GM12864 (cell line): ENCODE measurements around the gene UFC1.

Source experiments
- DNase-seq: peaks from one replicate; pipeline ENCODE4 v3.0.0-alpha.2; 2011; ENCODE audit warnings: low read depth
- H3K4me3 ChIP-seq: 2 replicates; pipeline ENCODE4 v1.5.1; 2011; ENCODE audit warnings: mild to moderate bottlenecking, low read depth, low read length, control low read depth
- CTCF ChIP-seq: IDR thresholded peaks from 2 replicates; pipeline ENCODE4 v1.5.1; 2011; ENCODE audit warnings: low read depth, mild to moderate bottlenecking, moderate library complexity, low read length, control low read depth, inconsistent platforms; ENCODE audit errors: missing control alignments

Gene UFC1

GRCh38 chr1:161164901-161165610 lies 11.3 kb downstream of the UFC1 start:
- no peak overlapping the region; the same call in 1 of the 2 replicates for H3K4me3 ChIP-seq
- no peak for TF ChIP-seq CTCF
- no peak for DNase-seq

- peak within 1 kb of the TSS; percentile 68 for H3K4me3 ChIP-seq
Measured at GRCh38 chr1:161165742-161166668, 12.2 kb downstream of the UFC1 start, which contains the start of gene PPOX. TSS of gene PPOX (plus strand) at chr1:161166426. CDS start at chr1:161166848, 422 bp downstream.

GRCh38 chr1:161166669-161167548 lies 13.1 kb downstream of the UFC1 start:
- DNase-seq, result no peak
- TF ChIP-seq CTCF, result no peak
- peak overlapping the region; percentile 68 for H3K4me3 ChIP-seq

More at GRCh38 chr1:161165742-161166668, 12.2 kb downstream of the UFC1 start, which contains the start of gene PPOX:
- DNase-seq, result peak; percentile 97
- peak; percentile 66 for TF ChIP-seq CTCF

- no peak overlapping the region for H3K4me3 ChIP-seq
- TF ChIP-seq CTCF, result no peak
- DNase-seq, result no peak
Measured at GRCh38 chr1:161168906-161169305, 15.1 kb downstream of the UFC1 start.

DNA sequence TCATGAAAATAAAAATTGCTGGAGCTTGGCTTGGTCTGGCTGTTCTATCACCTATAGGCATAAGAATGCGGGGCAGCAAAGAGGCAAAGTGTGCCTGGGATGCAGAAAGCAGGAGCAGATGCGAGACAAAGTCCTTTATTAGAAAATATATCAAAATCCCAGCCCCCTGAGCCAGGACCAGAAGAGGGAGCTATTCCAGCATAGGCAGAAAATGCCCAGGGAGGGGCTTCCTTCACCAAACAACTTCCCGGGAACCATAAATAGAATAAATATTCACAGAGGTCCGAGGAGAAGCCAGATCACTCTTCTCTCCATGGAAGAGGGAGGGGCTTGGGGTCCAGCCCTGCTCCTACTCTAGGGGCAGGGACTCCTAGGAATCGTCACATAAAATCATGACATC lies 17.4 kb downstream of the UFC1 start:
- H3K4me3 ChIP-seq, result no peak overlapping the region
- no peak for TF ChIP-seq CTCF
- no peak for DNase-seq

- TF ChIP-seq CTCF, result no peak
- DNase-seq, result no peak
- H3K4me3 ChIP-seq, result no peak overlapping the region
Measured at GRCh38 chr1:161171696-161172095, 17.9 kb downstream of the UFC1 start.
